HG03571 (cell line): Measurements from ENCODE around the gene GALNTL6.

Experiments
- ATAC-seq: cut with Tn5 transposase; IDR thresholded peaks from one replicate; pipeline ENCODE4 v1.9.1; 2021; ENCODE audit not compliant: unreplicated experiment

The GALNTL6 gene

GRCh38 chr4:172099376-172099775 lies 286.2 kb downstream of the GALNTL6 start:
- ATAC-seq: no peak

GRCh38 chr4:172103456-172103855 lies 290.3 kb downstream of the GALNTL6 start:
- ATAC-seq: no peak

GRCh38 chr4:172104539-172104938 lies 291.3 kb downstream of the GALNTL6 start:
- ATAC-seq: no peak

- ATAC-seq: no peak
These were observed 292.7 kb downstream of the GALNTL6 start for GRCh38 chr4:172105918-172106317.

GRCh38 chr4:172109466-172109865 lies 296.3 kb downstream of the GALNTL6 start:
- ATAC-seq: no peak

GRCh38 chr4:172124656-172125308 lies 311.6 kb downstream of the GALNTL6 start:
- no peak for ATAC-seq

GRCh38 chr4:172125443-172125842 lies 312.2 kb downstream of the GALNTL6 start:
- no peak for ATAC-seq

- no peak for ATAC-seq
These were observed 314.0 kb downstream of the GALNTL6 start for GRCh38 chr4:172127168-172127567.

GRCh38 chr4:172129593-172129992 lies 316.4 kb downstream of the GALNTL6 start:
- ATAC-seq: no peak

- no peak for ATAC-seq
These were observed 321.3 kb downstream of the GALNTL6 start for GRCh38 chr4:172134521-172134920.

GRCh38 chr4:172141025-172141424 lies 327.8 kb downstream of the GALNTL6 start:
- no peak for ATAC-seq

GRCh38 chr4:172142281-172142741 lies 329.1 kb downstream of the GALNTL6 start:
- no peak for ATAC-seq

- ATAC-seq: no peak
These were observed 330.6 kb downstream of the GALNTL6 start for GRCh38 chr4:172143605-172144314.

- no peak for ATAC-seq
These were observed 334.5 kb downstream of the GALNTL6 start for GRCh38 chr4:172147687-172148086.

- no peak for ATAC-seq
These were observed 336.1 kb downstream of the GALNTL6 start for GRCh38 chr4:172149329-172149728.

GRCh38 chr4:172152284-172152683 lies 339.1 kb downstream of the GALNTL6 start:
- no peak for ATAC-seq

GRCh38 chr4:172153719-172154118 lies 340.5 kb downstream of the GALNTL6 start:
- no peak for ATAC-seq

GRCh38 chr4:172155838-172156345 lies 342.7 kb downstream of the GALNTL6 start:
- no peak for ATAC-seq

- ATAC-seq: no peak
These were observed 344.7 kb downstream of the GALNTL6 start for GRCh38 chr4:172157946-172158345.

GRCh38 chr4:172163215-172163614 lies 350.0 kb downstream of the GALNTL6 start:
- ATAC-seq: no peak

GRCh38 chr4:172168888-172169287 lies 355.7 kb downstream of the GALNTL6 start:
- ATAC-seq: no peak

- ATAC-seq: no peak
These were observed 356.7 kb downstream of the GALNTL6 start for GRCh38 chr4:172169871-172170270.
